Measurements from ENCODE around the gene AKAP17A.
"Not testable (repeated sequence)": the region's sequence is repeated elsewhere in the genome, so short reads cannot be mapped to it uniquely, and the experiment has no call there.

AKAP17A gene, protein sequence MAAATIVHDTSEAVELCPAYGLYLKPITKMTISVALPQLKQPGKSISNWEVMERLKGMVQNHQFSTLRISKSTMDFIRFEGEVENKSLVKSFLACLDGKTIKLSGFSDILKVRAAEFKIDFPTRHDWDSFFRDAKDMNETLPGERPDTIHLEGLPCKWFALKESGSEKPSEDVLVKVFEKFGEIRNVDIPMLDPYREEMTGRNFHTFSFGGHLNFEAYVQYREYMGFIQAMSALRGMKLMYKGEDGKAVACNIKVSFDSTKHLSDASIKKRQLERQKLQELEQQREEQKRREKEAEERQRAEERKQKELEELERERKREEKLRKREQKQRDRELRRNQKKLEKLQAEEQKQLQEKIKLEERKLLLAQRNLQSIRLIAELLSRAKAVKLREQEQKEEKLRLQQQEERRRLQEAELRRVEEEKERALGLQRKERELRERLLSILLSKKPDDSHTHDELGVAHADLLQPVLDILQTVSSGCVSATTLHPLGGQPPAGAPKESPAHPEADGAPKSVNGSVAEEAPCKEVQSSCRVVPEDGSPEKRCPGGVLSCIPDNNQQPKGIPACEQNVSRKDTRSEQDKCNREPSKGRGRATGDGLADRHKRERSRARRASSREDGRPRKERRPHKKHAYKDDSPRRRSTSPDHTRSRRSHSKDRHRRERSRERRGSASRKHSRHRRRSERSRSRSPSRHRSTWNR

DNA sequence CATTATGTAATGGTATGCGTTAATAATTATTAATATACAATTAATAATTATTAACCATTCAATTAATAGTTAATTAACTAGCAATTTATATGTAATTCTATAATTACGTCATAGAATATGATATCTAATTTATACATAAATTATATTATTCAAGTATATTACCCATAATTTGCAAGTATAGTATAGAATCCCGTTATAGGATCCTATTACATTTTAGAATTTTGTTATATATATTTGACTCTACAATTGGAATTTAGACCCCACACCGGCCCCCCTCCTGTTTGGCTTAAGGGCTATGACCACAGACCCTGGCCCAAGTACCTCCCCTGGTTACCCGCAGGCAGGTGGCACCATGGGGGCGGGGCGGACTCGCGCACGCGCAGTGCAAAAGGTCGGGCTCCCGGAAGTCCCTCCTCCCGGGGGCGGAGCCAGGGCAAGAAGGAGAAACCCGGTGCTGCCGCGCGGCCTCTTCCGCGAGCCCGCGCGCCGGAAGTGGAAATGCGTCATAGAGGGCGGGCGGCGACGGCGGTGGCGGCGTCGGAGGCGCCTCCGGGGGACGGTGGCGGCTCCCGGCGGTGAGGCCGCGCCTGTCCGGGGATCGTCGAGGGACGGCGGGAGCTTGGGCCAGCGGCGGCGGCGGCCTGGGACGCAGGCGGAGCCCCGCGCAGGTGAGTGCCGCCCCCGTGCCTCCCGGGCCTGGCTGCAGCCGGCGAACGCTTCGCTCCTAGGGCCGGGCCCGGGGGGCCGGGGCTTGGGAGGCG is at the start of gene AKAP17A:
TSS of gene AKAP17A (plus strand) at position 503 of the 761 bp plus-strand sequence. CDS start 1,859 bp downstream, outside the sequence.
- peak; percentile 94 for DNase-seq

DNA sequence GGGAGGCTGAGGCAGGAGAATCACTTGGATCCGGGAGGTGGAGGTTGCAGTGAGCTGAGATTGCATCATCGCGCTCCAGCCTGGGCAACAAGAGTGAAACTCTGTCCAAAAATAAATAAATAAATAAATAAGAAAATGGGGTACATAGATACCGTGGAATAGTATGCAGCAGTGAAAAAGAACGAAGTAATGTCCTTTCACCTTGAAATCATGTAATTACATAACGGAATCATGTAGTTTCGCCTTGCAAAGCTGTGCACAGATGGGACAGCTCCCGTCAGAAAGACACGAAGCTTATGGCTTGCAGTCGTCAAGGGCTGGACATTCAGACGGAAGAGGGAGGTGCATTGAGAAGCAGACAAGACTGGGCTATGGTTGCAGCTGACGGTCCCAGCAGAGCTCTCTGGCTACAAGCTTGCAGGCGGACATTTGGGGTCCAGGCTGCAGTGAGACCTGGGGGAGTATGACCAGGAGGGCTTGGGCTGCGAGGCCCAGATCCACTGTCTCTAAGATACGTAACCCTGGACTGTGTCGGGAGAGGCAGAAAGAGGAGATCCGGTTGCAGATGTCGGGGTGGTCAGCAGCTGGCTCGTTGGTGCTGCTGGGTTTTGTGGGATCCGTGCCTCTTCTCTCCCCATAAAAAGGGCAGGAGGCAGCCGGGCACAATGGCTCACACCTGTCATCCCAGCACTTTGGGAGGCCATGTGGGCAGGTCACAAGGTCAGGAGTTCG is 48.2 kb upstream of the AKAP17A start:
- DNase-seq: no peak

DNA sequence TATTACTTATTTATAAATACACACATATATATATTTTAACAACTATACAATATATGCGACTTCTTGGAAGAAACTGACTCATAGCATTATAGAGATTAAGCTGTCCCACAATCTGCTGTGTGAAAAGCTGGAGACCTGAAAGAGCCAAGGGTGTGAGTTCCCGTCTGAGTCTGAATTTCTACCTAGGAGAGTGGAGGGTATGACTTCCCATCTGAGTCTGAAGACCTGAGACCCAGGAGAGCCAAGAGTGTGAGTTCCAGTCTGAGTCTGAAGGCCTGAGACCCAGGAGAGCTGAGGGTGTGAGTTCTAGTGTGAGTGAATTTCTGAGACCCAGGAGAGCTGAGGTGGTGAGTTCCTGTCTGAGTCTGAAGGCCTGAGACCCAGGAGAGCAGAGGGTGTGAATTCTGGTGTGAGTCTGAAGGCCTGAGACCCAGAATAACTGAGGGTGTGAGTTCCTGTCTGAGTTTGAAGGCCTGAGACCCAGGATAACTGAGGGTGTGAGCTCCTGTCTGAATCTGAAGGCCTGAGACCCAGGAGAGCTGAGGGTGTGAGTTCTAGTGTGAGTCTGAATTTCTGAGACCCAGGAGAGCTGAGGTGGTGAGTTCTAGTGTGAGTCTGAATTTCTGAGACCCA is 45.5 kb upstream of the AKAP17A start:
- no peak for DNase-seq

DNA sequence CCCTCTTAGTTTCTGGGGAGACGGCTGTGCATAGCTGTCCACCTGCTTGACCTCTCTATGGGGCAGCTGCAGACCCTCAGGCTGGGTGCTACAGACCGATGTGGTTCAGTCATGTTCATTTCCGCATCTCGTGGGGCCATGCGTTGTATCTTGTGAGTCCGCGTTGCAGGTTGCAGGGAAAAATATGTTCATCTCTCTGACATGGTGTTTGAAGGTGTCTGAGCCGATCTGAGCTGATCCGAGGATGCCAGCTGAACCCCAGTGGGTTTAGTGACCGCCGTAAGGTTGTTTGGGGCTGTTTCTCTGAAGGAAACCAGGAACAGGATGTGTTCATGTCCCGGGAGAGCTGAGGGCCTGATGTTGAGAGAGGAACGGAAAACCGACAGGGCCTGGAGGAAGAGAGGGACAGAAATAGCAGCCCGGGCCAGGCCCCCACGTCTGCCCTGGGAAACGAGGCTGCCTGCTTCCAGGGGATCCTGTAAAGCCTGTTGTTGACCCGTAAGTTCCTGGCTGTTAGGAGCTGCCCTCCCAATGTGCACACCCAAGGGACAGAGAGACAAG is 44.6 kb upstream of the AKAP17A start:
- no peak for DNase-seq

DNA sequence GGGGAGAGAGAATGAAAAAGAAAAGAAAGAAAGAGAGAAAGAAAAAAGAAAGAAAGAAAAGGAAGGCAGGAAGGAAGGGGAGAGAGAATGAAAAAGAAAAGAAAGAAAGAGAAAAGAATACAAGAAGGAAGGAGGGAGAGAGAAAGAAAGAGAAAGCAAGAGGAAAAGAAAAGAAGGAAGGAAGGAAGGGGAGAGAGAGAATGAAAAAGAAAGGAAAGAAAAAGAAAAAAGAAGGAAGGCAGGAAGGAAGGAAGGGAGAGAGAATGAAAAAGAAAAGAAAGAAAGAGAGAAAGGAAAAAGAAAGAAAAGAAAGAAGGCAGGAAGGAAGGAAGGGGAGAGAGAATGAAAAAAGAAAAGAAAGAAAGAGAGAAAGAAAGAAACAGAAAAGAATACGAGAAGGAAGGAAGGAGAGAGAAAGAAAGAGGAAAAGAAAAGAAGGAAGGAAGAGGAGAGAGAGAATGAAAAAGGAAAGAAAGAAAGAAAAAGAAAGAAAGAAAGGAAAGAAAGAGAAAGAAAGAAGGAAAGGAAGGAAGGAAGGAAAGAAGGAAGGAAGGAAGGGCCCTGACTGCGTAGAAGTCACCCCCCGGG is 39.4 kb upstream of the AKAP17A start:
- DNase-seq: no peak

DNA sequence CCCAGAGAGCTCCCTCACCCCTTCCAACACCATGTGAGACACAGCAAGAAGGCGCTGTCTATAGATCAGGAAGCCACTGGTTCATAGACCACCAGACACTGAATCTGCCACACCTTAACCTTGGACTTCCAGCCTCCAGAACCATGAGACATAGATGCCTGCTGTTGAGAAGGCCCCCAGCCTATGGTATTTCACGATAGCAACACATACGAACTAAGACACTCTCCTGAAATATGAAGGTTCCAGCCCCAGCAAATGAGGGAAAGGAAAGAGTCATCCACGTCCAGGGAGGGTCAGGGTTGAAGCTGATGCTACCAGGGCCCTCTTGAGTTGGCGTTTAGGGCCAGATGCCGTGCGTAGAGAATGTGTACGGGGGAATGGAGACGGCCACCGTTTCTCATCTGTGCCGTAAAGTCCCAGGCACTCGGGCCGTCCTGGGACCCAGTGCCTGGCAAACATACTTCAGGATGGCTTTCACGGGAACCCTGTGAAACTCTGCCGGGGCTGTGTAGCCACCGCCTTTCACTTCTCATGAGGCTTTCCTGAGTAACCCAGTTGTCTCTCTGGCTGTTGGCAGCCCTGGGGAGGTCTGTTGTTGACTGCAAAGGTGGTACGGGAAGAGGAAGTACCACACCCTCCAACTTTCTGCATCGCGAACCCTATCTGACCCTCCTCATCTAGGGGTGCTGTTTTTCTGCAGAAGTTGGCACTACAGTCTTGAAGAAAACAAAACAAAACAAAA is 36.8 kb upstream of the AKAP17A start:
- no peak for DNase-seq

DNA sequence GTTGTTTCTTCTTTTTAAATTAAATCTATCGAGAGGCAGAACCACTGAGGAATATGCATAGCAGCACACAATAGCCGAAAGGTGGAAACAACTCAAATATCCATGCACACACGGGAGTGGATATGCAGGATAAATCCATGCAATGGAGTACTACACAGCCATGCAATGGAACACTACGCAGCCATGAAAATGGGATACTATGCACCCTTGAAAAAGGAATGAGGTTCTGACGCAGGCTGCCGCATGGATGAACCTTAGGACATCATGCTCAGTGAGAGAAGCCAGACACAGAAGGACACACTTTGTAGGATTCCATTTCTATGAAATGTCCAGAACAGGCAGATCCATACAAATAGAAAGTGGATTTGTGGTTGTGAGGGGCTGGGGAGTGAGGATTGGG is 36.0 kb upstream of the AKAP17A start:
- DNase-seq: no peak

DNA sequence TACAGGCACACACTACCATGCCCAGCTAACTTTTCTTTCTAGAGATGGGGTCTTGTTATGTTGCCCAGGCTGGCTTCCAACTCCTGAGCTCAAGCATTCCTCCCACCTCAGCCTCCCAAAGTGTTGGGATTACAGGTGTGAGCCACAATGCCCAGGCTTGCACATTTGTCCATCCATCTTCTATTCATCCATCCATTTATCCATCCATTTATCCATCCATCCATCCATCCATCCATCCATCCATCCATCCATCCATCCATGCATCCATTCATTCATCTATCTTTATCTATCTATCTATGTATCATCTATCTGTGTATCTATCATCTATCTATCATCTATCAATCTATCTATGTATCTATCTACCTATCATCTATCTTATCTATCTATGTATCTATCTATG is 34.0 kb upstream of the AKAP17A start:
- DNase-seq: not testable (repeated sequence)

DNA sequence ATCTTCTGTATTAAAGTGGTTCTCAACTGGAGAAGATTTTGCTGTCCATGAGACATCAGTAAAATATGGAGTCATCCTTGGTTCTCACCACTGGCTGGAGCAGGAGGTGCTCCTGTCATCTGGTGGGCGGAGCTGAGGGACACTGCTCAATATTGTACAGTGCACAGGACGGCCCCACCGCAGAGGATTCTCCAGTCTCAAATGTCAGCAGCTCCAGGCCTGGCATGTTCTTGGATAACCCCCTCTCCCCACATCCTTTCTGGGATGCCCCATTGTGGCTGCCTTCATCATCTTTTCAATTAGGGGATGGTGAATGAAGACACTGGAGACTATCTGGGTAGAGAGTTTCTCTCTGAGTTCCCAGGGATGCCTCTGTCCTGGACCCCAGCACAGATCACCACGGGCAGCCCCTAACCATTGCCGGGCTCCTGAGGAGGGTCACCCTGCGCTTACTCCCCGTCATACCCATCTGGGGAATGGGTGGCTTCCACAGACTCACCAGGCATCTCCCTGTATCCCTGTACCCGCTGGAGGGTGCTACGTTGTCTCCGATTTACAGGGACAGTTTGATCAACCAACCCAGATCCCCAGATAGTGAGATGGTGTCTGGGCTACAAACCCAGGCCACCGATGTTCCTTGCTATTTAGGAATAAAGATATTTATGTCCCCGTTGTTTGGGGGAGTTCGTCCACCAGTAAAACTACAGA is 32.5 kb upstream of the AKAP17A start:
- no peak for DNase-seq

DNA sequence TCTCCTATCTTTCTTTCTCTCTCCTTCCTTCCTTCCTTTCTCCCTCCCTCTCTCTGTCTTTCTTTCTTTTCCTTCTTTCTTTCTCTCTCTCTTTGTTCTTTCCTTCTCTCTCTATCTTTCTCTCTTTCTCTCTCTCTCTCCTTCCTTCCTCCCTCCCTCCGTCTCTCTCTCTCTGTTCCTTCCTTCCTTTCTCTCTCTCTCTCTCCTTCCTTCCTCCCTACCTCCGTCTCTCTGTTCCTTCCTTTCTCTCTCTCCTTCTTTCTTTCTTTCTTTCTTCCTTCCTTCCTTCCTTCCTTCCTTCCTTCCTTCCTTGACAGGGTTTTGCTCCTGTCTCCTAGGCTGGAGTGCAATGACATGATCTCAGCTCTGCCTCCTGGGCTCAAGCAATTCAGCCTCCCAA is 30.2 kb upstream of the AKAP17A start:
- no peak for DNase-seq

DNA sequence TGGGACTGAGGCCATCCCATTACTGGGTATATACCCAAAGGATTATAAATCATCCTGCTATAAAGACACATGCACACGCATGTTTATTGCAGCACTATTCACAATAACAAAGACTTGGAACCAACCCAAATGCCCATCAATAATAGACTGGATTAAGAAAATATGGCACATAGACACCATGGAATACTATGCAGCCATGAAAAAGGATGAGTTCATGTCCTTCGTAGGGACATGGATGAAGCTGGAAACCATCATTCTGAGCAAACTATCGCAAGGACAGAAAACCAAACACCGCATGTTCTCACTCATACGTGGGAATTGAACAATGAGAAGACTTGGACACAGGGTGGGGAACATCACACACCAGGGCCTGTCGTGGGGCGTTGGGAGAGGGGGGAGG is 27.3 kb upstream of the AKAP17A start:
- DNase-seq: not testable (repeated sequence)

DNA sequence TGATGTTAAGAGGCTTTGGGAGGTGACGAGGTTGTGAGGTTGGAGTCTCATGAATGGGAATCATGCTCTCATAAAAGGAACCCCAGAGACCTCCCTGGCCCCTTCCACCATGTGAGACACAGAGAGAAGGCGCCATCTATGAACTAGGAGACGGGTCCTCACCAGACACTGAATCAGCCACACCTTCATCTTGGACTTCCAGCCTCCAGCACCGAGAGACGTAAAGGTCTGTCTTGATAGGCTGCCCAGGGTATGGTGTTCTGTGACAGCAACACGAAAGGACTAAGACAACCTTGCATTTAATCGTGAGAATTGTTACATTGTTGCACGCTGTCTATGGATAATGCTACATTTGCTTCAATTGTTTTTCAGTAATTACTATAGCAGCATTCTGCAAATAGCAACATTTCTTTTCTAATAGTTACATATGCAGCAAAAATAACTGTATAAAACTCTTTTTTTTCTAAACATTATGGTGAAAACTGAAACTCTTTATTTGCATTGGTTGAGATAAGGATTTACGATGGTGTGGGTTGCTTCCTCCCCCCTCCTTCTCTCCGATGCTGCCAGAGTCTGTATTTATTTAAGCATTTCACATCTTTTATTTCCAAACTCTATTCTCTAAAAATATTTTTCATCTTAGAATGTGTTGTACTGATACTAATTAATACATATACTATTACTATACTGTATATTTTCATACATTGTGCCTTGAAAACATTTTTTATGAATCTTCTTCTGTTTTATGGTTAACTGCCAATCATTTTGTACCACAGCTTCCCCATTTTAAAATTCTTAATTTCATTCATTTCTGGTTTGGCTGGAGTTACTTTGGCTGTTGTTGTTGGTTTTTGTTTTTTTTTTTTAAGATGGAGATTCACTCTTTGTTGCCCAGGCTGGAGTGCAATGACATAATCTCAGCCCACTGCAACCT is 26.4 kb upstream of the AKAP17A start:
- no peak for DNase-seq

DNA sequence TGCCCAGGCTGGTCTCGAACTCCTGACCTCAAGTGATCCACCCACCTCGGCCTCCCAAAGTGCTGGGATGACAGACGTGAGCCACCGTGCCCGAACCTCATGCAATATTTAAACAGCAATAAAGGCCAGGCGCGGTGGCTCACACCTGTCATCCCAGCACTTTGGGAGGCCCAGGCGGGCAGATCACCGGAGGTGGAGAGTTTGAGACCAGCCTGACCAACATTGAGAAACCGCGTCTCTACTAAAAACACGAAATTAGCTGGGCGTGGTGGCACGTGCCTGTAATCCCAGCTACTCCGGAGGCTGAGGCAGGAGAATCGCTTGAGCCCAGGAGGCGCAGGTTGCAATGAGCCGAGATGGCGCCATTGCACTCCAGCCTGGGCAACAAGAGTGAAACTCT is 17.2 kb upstream of the AKAP17A start:
- not testable (repeated sequence) for DNase-seq

DNA sequence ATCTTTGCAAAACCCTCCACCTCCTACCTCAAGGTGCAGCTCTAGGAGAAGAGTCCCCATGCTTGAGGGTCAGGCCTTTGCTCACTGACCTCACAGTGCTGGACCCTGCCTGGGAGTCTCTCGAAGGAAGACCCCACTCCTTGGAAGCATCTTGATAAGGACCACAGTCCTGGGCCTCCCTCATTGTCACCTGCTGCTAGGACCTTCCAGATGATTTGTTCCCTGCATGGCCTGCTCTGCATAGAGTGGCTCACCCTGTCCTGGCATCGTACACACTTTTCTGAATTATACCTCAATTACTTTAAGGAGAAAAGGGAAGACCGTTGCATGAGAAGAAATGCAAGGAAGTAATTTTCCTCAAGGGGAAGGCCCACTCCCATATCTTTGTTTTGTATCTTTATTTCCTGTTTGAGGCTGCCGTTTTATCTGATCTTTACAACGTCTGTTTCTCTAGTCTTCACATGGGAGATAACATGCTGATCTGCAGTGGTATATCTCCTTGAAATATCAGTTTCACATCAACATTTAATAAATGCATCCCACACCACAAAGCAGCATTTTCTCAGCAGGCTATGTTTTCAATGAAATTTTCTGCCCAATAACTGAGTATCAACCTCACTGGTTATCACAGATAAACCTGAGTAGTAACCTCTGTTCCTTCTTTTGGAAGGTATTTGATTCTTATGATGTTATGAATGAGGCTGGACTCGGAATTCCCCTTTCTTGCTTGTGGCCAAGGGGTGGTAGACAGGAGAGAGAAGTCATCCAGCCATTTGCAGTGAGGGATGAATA is 15.0 kb upstream of the AKAP17A start:
- no peak for DNase-seq

DNA sequence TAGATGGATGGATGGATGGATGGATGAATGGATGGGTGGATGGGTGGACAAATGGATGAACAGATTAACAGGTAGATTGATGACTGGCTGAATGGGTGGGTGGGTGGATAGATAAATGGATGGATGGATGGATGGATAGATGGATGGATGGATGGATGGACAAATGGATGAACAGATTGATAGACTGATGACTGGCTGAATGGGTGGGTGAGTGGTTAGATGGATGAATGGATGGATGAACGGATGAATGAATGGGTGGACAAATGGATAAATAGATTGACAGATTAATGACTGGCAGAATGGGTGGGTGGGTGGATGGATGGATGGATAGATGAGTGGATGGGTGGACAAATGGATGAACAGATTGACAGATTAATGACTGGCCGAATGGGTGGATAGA is 13.6 kb upstream of the AKAP17A start:
- no peak for DNase-seq

DNA sequence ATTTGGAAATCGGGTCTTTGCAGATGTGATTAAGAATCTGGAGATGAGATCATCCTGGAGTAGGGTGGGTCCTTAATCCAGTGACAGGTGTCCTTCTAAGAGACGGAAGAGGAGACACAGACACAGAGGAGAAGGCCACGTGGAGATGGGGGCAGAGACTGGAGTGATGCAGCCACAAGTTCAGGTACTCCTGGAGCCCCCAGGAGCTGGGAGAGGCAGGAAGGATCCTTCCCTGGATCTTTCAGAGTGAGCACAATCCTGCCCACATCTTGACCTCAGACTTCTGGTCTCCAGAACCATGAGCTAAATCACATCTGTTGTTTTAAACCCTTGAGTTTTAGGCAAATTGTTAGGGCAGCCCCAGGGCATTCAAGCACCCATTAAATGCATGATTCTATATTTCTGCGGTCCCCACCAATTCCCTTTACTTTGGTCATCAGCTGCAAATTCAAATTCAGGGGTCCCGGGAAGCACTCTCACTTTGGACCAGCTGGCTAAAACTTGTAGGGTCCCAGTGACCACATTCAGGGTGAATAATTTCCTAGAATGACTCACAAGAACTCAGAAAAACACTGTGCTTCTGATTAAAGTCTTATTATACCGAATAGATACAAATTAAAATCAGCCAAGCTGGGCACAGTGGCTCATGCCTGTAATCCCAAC is 12.8 kb upstream of the AKAP17A start:
- DNase-seq: no peak

DNA sequence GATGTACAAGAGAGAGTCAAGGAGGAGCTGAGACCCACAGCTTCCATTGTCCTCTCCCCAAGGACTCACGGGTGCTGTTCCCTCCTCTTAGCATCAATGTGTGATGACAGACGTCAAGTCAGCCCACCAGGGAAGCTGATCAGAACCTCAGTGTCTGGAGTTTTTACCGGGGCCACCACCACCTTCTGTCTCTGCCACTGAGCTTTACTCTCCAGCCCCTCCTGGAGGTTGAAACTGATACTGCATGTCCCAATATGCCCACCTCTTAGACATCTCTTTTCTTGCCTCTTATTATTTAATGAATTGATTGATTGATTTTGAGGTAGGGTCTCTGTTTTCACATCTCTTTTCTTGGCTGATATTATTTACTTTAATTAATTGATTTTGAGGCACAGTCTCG is 10.3 kb upstream of the AKAP17A start:
- no peak for DNase-seq

Data from NCI-H2171 (cell line).